Lower leg skin (tissue), 4 donors: ENCODE measurements around the gene KLHDC10. TPM values are rescaled to one million over a fixed set of nuclear protein-coding genes. Genes with fewer than 3 reads are reported as not detected.

Experiments used
- DNase-seq, 2 donors: peaks; one replicate each; pipeline ENCODE4 v3.0.0-alpha.2; 2019; ENCODE audit warnings: low spot score in 2 of 2
- H3K4me3 ChIP-seq: fragments of 200-600 bp; sonication (generic); 2 replicates; pipeline ENCODE4 v1.5.1; 2017; ENCODE audit warnings: mild to moderate bottlenecking, low read depth; ENCODE audit not compliant: poor library complexity, severe bottlenecking
- CTCF ChIP-seq, 3 donors: fragments of 450-650 bp; IDR thresholded peaks; one replicate each; pipeline ENCODE4 v1.5.1; 2016; ENCODE audit warnings: antibody characterized with exemption in 3 of 3, mild to moderate bottlenecking in 3 of 3, moderate library complexity in 2 of 3
- POLR2A ChIP-seq, 2 donors: fragments of 450-650 bp; IDR thresholded peaks; one replicate each; pipeline ENCODE4 v1.6.1; 2016 to 2017; ENCODE audit warnings: antibody characterized with exemption in 2 of 2, mild to moderate bottlenecking in 1 of 2, moderate library complexity in 1 of 2
- WGBS, 2 donors: methylation state at CpG; one replicate each; pipeline ENCODE4 v1.1.5; 2018; 5-methylcytosine and 5-hydroxymethylcytosine counted together
- intact Hi-C: fragments of 100-400 bp; cut with DNase I; formaldehyde crosslinking; loops from one replicate; pipeline ENCODE4 v1.15.0; 2023; ENCODE audit warnings: low total_unique reads
- total RNA-seq, 4 donors: library from RNA; depleted of rRNA; stranded (reverse); fragments of >200 nt; gene quantifications; one replicate each; pipeline ENCODE4 v1.1.0, GENCODE V29; 2016

The KLHDC10 gene
- total RNA-seq, 4 donors from 2014 or later: 13.5 to 27.4 (median 21.3) TPM

DNA sequence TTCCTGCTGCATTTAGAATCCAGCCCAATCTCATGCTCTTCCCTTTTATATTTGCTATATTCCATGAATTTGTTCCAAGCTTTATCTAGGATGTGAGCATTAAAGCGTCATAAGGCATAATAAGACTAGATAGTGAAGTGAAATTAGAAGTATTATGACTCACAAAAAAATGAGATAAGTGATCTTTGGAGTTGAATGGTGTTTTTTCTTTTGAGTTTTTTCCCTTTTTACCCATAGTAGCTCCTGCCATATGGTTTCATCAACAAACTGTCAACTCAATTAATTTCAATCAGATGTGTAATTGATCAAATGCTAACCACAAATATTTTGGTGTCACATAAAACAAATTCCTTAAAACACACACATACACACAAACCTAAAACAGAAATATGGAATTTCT lies 17.0 kb downstream of the KLHDC10 start:
- no peak for TF ChIP-seq CTCF (IDR thresholded peaks at IDR 0.05)
- TF ChIP-seq POLR2A (IDR thresholded peaks at IDR 0.05): no peak
- no peak for DNase-seq
- no peak overlapping the region for H3K4me3 ChIP-seq
- WGBS, 2 donors: 54 to 67% methylated on average over 1 of the region's 1 CpG
- intact Hi-C loops: no loop called here

DNA sequence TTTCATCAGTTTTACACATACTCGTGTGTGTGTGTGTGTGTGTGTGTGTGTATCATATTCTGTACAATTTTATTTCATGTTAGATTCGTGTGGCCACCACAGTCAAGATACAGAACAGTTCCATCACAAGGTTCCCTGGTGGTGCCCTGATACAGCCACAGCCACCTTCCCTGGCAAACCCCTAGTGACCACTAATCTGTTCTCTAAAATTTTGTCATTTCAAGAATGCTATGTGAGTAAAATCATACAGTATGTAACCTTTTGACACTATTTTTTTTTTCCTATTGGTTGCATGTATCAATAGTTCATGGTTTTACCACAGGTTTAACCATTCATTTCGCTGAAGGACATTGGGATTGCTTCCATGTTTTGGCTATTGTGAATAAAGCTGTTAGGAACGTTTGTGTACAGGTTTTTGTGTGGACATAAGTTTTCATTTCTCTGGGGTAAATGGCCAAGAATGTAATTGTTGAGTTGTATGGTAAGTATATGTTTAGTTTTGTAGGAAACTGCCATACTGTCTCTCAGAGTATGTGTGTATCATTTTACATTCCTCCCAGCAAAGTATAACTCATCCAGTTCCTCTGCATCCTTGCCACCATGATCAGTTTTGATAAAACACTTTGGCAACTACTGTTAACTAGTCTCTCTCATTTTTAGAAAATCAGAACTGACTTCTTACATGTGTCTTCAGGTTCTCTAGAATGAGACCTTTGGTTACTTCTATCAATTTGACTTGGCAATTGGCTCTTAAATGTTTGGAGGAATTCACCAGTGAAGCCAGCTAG lies 20.6 kb downstream of the KLHDC10 start:
- WGBS, 2 donors: 62 to 75% methylated on average over 4 of the region's 4 CpGs
- H3K4me3 ChIP-seq: no peak overlapping the region
- TF ChIP-seq CTCF (IDR thresholded peaks at IDR 0.05): no peak
- no peak for TF ChIP-seq POLR2A (IDR thresholded peaks at IDR 0.05)
- intact Hi-C loops: no loop called here
- no peak for DNase-seq

DNA sequence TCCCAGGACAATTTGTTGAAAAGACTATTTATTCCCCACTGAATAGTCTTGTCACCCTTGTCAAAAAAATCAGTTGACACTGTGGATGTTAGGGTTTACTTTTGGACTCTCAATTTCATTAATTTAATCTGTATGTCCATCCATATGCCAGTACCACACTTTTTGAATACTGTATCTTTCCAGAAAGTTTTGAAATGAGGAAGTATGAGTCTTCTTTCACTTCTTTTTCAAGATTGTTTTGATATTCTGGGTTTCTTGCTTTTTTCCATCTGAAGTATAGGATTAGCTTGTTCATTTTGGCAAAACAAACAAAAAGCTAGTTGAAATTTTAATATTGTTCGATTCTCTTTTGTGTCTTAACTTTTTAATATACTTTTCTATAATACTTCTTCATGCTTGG lies 21.7 kb downstream of the KLHDC10 start:
- intact Hi-C loops: no loop called here

DNA sequence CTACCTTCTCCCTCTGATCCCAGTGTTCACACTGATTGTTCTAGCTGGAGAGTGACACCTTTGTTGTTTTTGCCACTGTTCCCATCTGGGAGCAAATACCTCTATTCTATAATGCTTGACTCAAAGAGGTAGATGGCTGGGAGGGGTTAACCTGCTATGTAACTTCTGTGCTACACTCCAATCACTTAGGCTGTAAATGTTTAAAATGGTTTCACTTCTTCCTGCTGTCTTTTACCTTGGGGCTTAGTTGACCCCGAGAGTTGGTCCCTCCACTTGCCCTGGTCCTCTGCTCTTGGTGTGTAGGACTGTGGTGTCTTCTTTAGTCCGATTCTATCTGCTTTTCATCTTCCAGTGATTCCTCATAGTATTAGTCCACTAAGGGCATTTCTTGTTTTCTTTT lies 22.3 kb downstream of the KLHDC10 start:
- WGBS, 2 donors: 93 to 98% methylated on average over 2 of the region's 2 CpGs
- no peak overlapping the region for H3K4me3 ChIP-seq
- DNase-seq: no peak
- no peak for TF ChIP-seq POLR2A (IDR thresholded peaks at IDR 0.05)
- TF ChIP-seq CTCF (IDR thresholded peaks at IDR 0.05): no peak
- intact Hi-C loops: no loop called here

More for the DNA sequence above, 21.7 kb downstream of the KLHDC10 start:
- H3K4me3 ChIP-seq: no peak overlapping the region
- TF ChIP-seq POLR2A (IDR thresholded peaks at IDR 0.05): no peak
- no peak for TF ChIP-seq CTCF (IDR thresholded peaks at IDR 0.05)
- 84 to 86% methylated on average over 1 of the region's 1 CpG for WGBS, 2 donors
- DNase-seq: no peak

GRCh38 chr7:130095812-130096211 lies 25.5 kb downstream of the KLHDC10 start:
- DNase-seq: no peak
- no peak for TF ChIP-seq CTCF (IDR thresholded peaks at IDR 0.05)
- no peak for TF ChIP-seq POLR2A (IDR thresholded peaks at IDR 0.05)
- 66 to 67% methylated on average over 1 of the region's 1 CpG for WGBS, 2 donors
- intact Hi-C loops: no loop called here
- H3K4me3 ChIP-seq: no peak overlapping the region
